Measurements from ENCODE around the gene SLC25A43. TPM values are rescaled to one million over a fixed set of nuclear protein-coding genes. Genes with fewer than 3 reads are reported as not detected.

Gene SLC25A43
- total and polyA plus RNA-seq, 2 experiments from 2014 or later = 8.7 to 8.9 TPM

- Histone ChIP-seq H3K9me2 (ENCODE audit: insufficient read depth) (no peaks in the 10 kb centered on the region), H2AFZ (no peak overlapping the region), H3F3A (replicated peaks; ENCODE audit: low read depth) (no peaks in the 10 kb centered on the region), H3K27ac (ENCODE audit: low read depth) (no peak overlapping the region), H3K4me1 (ENCODE audit: insufficient read depth) (no peaks in the 10 kb centered on the region), H3K4me2 (no peak overlapping the region), H3K36me3 (ENCODE audit: insufficient read depth) (no peaks in the 10 kb centered on the region), H4K20me1 (replicated peaks; ENCODE audit: insufficient read depth) (no peaks in the 10 kb centered on the region), H3K4me3 (no peak overlapping the region), H3K79me2 (replicated peaks; ENCODE audit: insufficient read depth) (no peaks in the 10 kb centered on the region), H3K27me3 (ENCODE audit: insufficient read depth) (no peaks in the 10 kb centered on the region)
- peaks cover 3% of the 10 kb centered on the region; the same call in 1 of the 3 replicates for H3K36me3 Mint-ChIP-seq (ENCODE audit: low read depth)
- TF ChIP-seq ZNF114 (CRISPR knock-in tag; IDR thresholded peaks at IDR 0.05) (no peak), ZNF331 (CRISPR knock-in tag; IDR thresholded peaks at IDR 0.05; ENCODE audit: low read depth) (no peak), ETS1 (IDR thresholded peaks at IDR 0.05) (no peak), POLR2AphosphoS5 (IDR thresholded peaks at IDR 0.05; ENCODE audit: low read depth) (no peak), CREB1 (CRISPR knock-in tag; IDR thresholded peaks at IDR 0.05; ENCODE audit: low read depth) (no peak), EZH2 (IDR thresholded peaks at IDR 0.05; ENCODE audit: low read depth, unreplicated experiment) (no peak), JUNB (IDR thresholded peaks at IDR 0.05; ENCODE audit: unreplicated experiment) (no peak), EZH2phosphoT487 (IDR thresholded peaks at IDR 0.05; ENCODE audit: unreplicated experiment) (no peak), STAT1 (IDR thresholded peaks at IDR 0.05; ENCODE audit: unreplicated experiment) (no peak), REST (IDR thresholded peaks at IDR 0.05; ENCODE audit: unreplicated experiment) (no peak), NANOG (IDR thresholded peaks at IDR 0.05; ENCODE audit: borderline replicate concordance) (no peak)
- TF ChIP-seq, protein P1, sequence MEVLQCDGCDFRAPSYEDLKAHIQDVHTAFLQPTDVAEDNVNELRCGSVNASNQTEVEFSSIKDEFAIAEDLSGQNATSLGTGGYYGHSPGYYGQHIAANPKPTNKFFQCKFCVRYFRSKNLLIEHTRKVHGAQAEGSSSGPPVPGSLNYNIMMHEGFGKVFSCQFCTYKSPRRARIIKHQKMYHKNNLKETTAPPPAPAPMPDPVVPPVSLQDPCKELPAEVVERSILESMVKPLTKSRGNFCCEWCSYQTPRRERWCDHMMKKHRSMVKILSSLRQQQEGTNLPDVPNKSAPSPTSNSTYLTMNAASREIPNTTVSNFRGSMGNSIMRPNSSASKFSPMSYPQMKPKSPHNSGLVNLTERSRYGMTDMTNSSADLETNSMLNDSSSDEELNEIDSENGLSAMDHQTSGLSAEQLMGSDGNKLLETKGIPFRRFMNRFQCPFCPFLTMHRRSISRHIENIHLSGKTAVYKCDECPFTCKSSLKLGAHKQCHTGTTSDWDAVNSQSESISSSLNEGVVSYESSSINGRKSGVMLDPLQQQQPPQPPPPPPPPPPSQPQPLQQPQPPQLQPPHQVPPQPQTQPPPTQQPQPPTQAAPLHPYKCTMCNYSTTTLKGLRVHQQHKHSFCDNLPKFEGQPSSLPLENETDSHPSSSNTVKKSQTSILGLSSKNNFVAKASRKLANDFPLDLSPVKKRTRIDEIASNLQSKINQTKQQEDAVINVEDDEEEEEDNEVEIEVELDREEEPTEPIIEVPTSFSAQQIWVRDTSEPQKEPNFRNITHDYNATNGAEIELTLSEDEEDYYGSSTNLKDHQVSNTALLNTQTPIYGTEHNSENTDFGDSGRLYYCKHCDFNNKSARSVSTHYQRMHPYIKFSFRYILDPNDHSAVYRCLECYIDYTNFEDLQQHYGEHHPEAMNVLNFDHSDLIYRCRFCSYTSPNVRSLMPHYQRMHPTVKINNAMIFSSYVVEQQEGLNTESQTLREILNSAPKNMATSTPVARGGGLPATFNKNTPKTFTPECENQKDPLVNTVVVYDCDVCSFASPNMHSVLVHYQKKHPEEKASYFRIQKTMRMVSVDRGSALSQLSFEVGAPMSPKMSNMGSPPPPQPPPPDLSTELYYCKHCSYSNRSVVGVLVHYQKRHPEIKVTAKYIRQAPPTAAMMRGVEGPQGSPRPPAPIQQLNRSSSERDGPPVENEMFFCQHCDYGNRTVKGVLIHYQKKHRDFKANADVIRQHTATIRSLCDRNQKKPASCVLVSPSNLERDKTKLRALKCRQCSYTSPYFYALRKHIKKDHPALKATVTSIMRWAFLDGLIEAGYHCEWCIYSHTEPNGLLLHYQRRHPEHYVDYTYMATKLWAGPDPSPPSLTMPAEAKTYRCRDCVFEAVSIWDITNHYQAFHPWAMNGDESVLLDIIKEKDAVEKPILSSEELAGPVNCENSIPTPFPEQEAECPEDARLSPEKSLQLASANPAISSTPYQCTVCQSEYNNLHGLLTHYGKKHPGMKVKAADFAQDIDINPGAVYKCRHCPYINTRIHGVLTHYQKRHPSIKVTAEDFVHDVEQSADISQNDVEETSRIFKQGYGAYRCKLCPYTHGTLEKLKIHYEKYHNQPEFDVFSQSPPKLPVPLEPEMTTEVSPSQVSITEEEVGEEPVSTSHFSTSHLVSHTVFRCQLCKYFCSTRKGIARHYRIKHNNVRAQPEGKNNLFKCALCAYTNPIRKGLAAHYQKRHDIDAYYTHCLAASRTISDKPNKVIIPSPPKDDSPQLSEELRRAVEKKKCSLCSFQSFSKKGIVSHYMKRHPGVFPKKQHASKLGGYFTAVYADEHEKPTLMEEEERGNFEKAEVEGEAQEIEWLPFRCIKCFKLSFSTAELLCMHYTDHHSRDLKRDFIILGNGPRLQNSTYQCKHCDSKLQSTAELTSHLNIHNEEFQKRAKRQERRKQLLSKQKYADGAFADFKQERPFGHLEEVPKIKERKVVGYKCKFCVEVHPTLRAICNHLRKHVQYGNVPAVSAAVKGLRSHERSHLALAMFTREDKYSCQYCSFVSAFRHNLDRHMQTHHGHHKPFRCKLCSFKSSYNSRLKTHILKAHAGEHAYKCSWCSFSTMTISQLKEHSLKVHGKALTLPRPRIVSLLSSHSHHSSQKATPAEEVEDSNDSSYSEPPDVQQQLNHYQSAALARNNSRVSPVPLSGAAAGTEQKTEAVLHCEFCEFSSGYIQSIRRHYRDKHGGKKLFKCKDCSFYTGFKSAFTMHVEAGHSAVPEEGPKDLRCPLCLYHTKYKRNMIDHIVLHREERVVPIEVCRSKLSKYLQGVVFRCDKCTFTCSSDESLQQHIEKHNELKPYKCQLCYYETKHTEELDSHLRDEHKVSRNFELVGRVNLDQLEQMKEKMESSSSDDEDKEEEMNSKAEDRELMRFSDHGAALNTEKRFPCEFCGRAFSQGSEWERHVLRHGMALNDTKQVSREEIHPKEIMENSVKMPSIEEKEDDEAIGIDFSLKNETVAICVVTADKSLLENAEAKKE (CRISPR knock-in tag; IDR thresholded peaks at IDR 0.05) = no peak
- TF ChIP-seq, protein P2, sequence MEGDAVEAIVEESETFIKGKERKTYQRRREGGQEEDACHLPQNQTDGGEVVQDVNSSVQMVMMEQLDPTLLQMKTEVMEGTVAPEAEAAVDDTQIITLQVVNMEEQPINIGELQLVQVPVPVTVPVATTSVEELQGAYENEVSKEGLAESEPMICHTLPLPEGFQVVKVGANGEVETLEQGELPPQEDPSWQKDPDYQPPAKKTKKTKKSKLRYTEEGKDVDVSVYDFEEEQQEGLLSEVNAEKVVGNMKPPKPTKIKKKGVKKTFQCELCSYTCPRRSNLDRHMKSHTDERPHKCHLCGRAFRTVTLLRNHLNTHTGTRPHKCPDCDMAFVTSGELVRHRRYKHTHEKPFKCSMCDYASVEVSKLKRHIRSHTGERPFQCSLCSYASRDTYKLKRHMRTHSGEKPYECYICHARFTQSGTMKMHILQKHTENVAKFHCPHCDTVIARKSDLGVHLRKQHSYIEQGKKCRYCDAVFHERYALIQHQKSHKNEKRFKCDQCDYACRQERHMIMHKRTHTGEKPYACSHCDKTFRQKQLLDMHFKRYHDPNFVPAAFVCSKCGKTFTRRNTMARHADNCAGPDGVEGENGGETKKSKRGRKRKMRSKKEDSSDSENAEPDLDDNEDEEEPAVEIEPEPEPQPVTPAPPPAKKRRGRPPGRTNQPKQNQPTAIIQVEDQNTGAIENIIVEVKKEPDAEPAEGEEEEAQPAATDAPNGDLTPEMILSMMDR (conservative IDR thresholded peaks at IDR 0.05; ENCODE audit: low read depth in 2 of 2) = no peak
- peak; percentile 53 for ATAC-seq
- no peaks in the 10 kb centered on the region for H3K27me3 Mint-ChIP-seq (ENCODE audit: insufficient read depth, low read depth, poor library complexity)
- H3K4me3 Mint-ChIP-seq = no peak overlapping the region
- H3K27ac Mint-ChIP-seq = peak overlapping the region; percentile 41
- DNase-seq (ENCODE audit: low spot score) = peak; percentile 10
- H3K9me3 Mint-ChIP-seq = no peaks in the 10 kb centered on the region
- peaks cover 16% of the 10 kb centered on the region for H3K4me1 Mint-ChIP-seq
These were observed 28.1 kb downstream of the SLC25A43 start for GRCh38 chrX:119427024-119427794.
